Activated CD4-positive, alpha-beta T cell treated with anti-CD3 and anti-CD28 coated beads, Interleukin-2, Interleukin-4, amounts not matched to agents 100 ng/mL and 50 ng/mL, durations not matched to agents 16 hours and 8 hours (primary cell): ENCODE data around the gene ECM1.
A peak's percentile ranks its signal among the peaks of the same experiment; 100 is the strongest.

Source experiments
- DNase-seq: peaks from one replicate; pipeline ENCODE4 v3.0.0-alpha.2; 2020; ENCODE audit warnings: low spot score

Gene ECM1

GRCh38 chr1:150507912-150508864 is at the start of gene ECM1:
Gene ECM1 (plus strand): TSS chr1:150508109. CDS start chr1:150508210, 101 bp downstream.
- peak; percentile 24 for DNase-seq

DNA sequence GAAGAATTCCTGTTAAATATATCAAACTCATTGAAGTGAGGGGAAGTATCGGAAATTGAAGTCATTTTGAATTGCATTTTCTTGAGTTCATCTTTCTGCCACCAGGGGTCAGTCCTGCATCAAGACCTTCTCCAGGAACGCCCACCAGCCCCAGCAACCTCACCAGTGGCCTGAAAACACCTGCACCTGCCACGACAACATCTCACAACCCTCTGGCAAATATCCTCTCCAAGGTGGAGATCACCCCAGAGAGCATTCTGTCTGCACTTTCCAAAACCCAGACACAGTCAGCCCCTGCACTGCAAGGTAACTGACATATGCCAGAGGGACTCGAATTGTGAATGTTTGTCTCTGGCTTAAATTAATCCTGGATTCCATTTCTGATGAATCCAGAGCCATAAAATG is 43.5 kb upstream of the ECM1 start:
- peak; percentile 68 for DNase-seq

DNA sequence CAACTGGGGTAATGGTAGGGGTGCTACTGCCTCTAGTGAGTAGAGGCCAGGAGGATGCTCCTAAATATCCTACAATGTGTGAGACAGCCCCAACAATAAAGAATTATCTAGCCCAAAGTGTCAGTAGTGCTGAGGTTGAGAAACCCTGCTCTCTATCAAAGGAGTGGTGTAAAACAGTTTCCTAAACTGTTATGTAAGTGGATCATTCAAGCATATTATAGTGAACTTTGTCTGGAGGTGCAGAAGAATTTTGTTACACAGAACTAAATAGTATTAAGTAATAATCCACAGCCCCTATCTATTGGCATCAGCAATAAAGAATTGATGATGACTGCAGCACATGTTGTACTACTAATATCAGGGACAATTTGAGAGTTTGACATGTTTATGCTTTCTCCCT is 40.9 kb upstream of the ECM1 start:
- no peak for DNase-seq

DNA sequence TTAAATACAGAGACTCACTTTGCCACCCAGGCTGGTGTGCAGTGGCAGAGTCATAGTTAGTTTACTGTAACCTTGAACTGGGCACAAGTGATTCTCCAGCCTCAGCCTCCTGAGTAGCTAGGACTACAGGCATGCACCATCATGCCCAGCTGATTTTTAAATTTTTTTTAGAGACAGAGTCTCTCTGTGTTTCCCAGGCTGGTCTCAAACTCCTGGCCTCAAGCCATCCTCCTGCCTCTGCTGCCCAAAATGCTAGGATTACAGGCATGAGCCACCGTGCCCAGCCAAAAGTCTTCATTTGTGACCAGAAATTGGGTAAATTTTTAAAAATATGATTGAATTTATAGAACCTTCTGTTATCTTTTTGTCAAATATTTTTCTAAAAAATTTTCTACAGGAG is 38.6 kb upstream of the ECM1 start:
- no peak for DNase-seq

DNA sequence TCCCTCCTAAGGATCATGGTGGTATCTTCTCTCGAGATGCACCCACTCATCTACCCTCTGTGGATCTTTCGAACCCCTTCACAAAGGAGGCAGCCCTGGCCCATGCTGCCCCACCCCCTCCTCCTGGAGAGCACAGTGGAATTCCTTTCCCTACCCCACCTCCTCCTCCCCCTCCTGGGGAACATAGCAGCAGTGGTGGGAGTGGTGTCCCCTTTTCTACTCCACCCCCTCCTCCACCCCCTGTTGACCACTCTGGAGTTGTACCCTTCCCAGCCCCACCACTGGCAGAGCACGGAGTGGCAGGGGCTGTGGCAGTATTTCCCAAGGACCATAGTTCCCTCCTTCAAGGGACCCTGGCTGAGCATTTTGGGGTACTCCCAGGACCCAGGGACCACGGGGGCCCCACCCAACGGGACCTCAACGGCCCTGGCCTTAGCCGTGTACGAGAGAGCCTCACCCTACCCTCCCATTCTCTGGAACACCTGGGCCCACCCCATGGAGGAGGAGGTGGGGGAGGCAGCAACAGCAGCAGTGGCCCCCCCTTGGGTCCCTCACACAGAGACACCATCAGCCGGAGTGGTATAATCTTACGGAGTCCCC is 35.2 kb upstream of the ECM1 start:
- DNase-seq = no peak

DNA sequence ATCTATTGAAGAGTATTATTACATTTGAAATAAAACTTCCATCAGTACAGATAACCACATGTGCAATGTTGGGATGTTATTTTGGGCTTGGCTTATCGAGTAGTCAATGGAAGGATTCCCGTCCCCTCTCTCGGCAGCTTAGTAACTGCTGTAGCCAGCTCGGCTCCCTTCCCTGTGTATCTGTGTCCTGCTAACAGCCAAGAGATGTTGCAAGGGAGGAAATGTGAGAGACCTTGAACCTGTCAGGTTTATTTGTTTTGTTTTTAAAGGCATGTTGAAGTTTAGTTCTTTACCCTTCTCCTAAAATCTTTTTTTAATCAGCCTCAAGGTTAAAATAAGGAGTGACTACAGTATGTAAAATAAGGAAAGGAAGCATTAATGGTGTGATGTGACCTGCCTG is 34.2 kb upstream of the ECM1 start:
- DNase-seq = no peak

DNA sequence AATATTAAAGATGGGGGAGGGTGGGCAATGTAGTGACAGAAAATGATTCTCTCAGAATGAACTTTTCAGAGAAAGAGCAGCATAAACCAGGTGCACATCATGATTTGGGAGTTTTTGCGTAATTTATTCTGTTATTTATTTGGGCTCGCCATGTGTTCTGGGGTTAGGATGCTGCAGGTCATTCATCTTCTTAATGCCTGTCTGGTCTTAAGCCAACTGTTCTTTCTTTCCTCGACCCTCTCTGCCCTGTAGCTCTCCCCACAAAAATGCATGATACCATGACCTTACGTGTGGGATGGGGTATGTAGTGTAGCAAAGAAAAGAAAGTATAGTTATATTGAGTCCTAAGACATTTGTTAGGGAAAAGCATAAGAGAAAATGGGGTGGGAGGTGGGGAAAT is 33.0 kb upstream of the ECM1 start:
- no peak for DNase-seq

GRCh38 chr1:150476754-150477153 is 31.2 kb upstream of the ECM1 start:
- DNase-seq = no peak

DNA sequence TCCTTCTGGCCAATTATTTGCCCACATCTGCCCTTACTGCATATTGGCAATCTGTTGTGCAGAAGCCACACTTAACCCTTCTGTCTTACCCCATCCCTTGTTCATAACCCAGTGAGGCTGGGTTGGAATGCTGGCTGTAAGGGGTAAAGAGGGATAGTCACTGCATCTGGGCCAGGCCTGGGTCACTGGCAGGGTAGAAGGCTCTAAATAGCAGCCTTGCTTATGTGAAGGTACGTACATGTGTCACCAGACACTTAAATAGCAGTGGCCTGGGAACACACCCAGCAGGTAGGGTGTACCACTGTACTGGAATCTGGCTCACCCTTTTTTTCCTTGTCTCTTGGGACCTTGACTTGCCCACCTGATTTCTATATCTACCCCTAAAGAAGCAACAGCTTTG is 30.6 kb upstream of the ECM1 start:
- DNase-seq = no peak

GRCh38 chr1:150477733-150478132 is 30.2 kb upstream of the ECM1 start:
- no peak for DNase-seq

DNA sequence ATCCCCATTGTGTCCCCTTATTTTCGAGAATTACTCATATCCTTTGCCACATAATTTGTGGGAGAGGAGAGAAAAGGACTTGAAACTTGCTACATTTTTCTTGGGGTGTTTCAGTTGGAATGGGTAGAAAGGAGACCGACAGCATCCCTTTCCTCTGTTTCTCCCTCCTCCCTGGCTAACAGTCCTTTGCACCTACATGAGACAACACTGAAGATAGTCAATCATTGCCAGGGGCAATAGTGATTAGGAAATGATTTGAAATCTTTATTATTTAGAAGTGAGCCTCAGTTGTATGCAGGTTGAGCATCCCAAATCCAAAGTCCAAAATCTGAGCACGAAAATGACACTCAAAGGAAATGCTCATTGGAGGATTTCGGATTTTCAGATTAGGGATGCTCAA is 28.5 kb upstream of the ECM1 start:
- no peak for DNase-seq

DNA sequence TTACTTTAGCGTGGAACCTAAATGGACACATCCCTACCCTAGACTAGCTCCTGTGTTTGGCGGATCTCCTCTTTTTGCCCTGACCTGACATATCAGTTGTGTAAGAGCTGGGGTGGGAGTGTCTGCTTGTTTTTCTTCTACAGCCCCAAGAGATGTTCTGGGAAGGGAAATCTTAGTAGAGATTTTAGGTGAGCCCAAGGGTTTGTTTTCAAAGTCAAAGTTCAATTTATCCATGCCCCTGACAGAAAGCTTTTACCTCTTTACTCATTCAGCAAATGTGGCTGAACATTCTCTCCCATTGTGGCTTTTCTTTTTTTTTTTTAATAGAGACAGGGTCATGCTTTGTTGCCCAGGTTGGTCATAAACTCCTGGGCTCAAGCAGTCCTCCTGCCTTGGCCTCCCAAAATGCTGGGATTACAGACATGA is 28.0 kb upstream of the ECM1 start:
- DNase-seq = no peak

DNA sequence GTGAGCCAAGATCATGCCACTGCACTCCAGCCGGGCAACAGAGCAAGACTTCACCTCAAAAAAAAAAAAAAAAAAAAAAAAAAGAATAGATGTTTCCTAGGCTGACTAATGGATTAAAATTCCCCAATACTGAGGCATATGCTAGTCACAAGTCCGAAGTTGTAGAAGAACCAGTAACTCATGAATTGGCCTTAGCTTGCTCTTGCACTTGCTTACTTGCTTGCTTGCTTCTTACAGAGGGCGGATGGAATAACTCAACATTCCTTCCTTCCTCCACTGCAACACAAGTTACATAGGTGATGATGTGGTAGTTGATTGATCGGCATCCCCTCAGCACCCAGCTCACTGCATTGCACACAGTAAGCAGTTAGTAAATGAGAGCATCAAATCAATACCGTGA is 23.5 kb upstream of the ECM1 start:
- DNase-seq = no peak

DNA sequence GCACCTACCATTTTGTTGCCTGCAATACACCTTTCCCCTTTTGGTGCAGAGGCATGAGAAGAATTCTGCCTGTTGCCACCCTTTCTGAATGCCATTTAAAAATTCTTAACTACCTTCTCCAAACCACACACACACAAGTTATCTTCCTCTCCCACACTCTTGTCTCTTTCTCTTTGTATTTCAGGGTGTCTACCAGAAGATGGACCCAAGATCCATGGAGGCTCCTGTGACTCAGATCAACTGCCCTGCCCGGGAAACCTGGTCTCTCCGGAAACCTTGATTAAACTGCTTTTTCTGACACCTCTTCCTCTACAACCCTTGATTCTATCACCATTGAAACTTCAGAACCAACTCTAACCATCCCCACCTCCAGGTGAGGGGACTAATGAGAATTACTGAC is 23.0 kb upstream of the ECM1 start:
- DNase-seq = no peak

- peak; percentile 100 for DNase-seq
Measured at GRCh38 chr1:150486966-150487762, 20.7 kb upstream of the ECM1 start, which contains the start of gene TARS2. Gene TARS2 (plus strand): TSS chr1:150487419. CDS start chr1:150487451, 32 bp downstream.

DNA sequence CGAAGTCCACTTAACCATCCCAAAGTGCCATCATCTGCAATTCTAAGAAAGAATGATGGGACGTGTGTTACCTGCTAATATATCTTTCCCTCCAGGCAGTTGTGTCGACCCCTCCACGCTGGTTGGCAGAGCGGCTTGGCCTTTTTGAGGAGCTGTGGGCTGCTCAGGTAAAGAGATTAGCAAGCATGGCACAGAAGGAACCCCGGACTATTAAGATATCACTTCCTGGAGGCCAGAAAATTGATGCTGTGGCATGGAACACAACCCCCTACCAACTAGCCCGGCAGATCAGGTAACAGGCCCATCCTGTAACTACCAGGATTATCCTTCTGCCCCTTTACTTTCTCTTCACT is 20.2 kb upstream of the ECM1 start:
- no peak for DNase-seq

GRCh38 chr1:150493175-150493574 is 14.7 kb upstream of the ECM1 start:
- no peak for DNase-seq

GRCh38 chr1:150498342-150498741 is 9.6 kb upstream of the ECM1 start:
- no peak for DNase-seq

GRCh38 chr1:150505431-150505830 is 2.5 kb upstream of the ECM1 start:
- no peak for DNase-seq

DNA sequence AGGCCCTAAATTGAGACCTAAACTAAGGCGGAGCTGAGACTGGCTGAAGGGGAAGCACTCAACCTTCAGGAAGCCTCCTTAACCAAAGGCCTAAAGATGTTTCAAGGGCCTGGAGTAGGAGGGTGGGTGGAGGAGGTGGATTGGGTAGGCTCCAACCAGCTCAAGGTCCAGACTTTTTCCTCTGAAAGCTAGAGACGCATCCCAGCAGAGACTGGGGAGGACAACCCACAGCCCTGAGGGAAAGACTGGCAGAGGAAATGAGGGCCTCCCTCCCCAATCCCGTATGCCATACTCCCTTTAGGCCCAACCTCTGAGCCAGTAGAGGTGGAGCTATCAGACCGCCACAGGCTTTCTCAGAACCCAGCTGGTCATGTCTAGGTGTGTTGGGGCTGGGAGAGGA is 1.1 kb downstream of the ECM1 start:
- no peak for DNase-seq

GRCh38 chr1:150511551-150511950 is 3.6 kb downstream of the ECM1 start:
- no peak for DNase-seq

GRCh38 chr1:150511985-150512660 is 4.2 kb downstream of the ECM1 start:
- no peak for DNase-seq
